IMR-90 (cell line): ENCODE measurements around the gene HCN4. TPM values are rescaled to one million over a fixed set of nuclear protein-coding genes. Genes with fewer than 3 reads are reported as not detected.

ENCODE experiments used
- ATAC-seq: fragments of 200-7000 bp; cut with Tn5 transposase; 2 replicates; pipeline ENCODE4 v1.9.1; 2020; ENCODE audit warnings: low read depth, mild to moderate bottlenecking, moderate library complexity
- BruUV-seq: library from RNA; stranded (reverse); fragments of 400-500 nt; replicated peaks from 2 replicates; lab custom pipeline; 2021; lab: Mats Ljungman, UMichigan
- CTCF ChIA-PET: fragments of 300-600 bp; formaldehyde crosslinking; extraction: SDS; loops from one replicate; lab custom pipeline; 2021; ENCODE audit warnings: antibody characterized with exemption; lab: Yijun Ruan, JAX
- POLR2A ChIA-PET: fragments of 300-600 bp; sonication (Branson Sonifier 250); formaldehyde crosslinking; loops from one replicate; lab custom pipeline; 2022; ENCODE audit warnings: antibody characterized with exemption; ENCODE audit not compliant: unreplicated experiment; lab: Charles Lee
- DNase-seq: peaks from one replicate; pipeline ENCODE4 v3.0.0; 2013
- H2AFZ ChIP-seq: replicated peaks from 2 replicates; pipeline ENCODE3; 2013; ENCODE audit warnings: low read length, mild to moderate bottlenecking; ENCODE audit not compliant: poor library complexity
- H2AK5ac ChIP-seq: 2 replicates; pipeline ENCODE4 v1.6.1; 2013; ENCODE audit warnings: low read depth, low read length, inconsistent platforms
- H2AK9ac ChIP-seq: replicated peaks from 2 replicates; pipeline ENCODE3; 2013; ENCODE audit warnings: mild to moderate bottlenecking, low read depth, low read length, moderate library complexity; ENCODE audit not compliant: poor library complexity
- H2BK120ac ChIP-seq: 2 replicates; pipeline ENCODE4 v1.6.1; 2013; ENCODE audit warnings: low read depth, low read length, inconsistent platforms
- H2BK15ac ChIP-seq: 3 replicates; pipeline ENCODE4 v1.6.1; 2013; ENCODE audit warnings: low read depth, low read length, inconsistent platforms
- H2BK20ac ChIP-seq: 2 replicates; pipeline ENCODE4 v1.6.1; 2013; ENCODE audit warnings: low read depth, mild to moderate bottlenecking, inconsistent platforms, low read length, moderate library complexity
- H2BK5ac ChIP-seq: 2 replicates; pipeline ENCODE4 v1.6.1; 2013; ENCODE audit warnings: mild to moderate bottlenecking, low read depth, low read length, inconsistent platforms; ENCODE audit not compliant: poor library complexity, severe bottlenecking
- H3K14ac ChIP-seq: replicated peaks from 2 replicates; pipeline ENCODE4 v1.6.1; 2013; ENCODE audit warnings: low read depth, low read length, inconsistent platforms
- H3K18ac ChIP-seq: 2 replicates; pipeline ENCODE4 v1.6.1; 2013; ENCODE audit warnings: low read depth, low read length, control low read depth
- H3K23ac ChIP-seq: 2 replicates; pipeline ENCODE4 v1.6.1; 2013; ENCODE audit warnings: low read depth, low read length, inconsistent platforms
- H3K27ac ChIP-seq: 2 replicates; pipeline ENCODE4 v1.5.1; 2013; ENCODE audit warnings: mild to moderate bottlenecking, control low read depth, low read length; ENCODE audit not compliant: insufficient read depth
- H3K27me3 ChIP-seq: 2 replicates; pipeline ENCODE4 v1.6.1; 2013; ENCODE audit warnings: low read length; ENCODE audit not compliant: control insufficient read depth, insufficient read depth
- H3K36me3 ChIP-seq: 2 replicates; pipeline ENCODE4 v1.6.1; 2013; ENCODE audit warnings: low read length, mixed read lengths; ENCODE audit not compliant: control insufficient read depth, insufficient read depth
- H3K4ac ChIP-seq: 2 replicates; pipeline ENCODE4 v1.6.1; 2013; ENCODE audit warnings: low read depth, low read length, inconsistent platforms
- H3K4me1 ChIP-seq: 2 replicates; pipeline ENCODE4 v1.6.1; 2013; ENCODE audit warnings: low read length, mixed read lengths; ENCODE audit not compliant: control insufficient read depth, insufficient read depth
- H3K4me2 ChIP-seq: 2 replicates; pipeline ENCODE4 v1.6.1; 2013; ENCODE audit warnings: low read depth, mild to moderate bottlenecking, control low read depth, low read length, moderate library complexity
- H3K4me3 ChIP-seq: 2 replicates; pipeline ENCODE4 v1.5.1; 2013; ENCODE audit warnings: low read depth, mild to moderate bottlenecking, control low read depth, low read length, moderate library complexity; ENCODE audit not compliant: insufficient read depth
- H3K56ac ChIP-seq: 2 replicates; pipeline ENCODE4 v1.6.1; 2013; ENCODE audit warnings: low read length, inconsistent platforms; ENCODE audit not compliant: insufficient read depth; ENCODE audit errors: extremely low read depth
- H3K79me1 ChIP-seq, 2 experiments: 2 replicates each; pipeline ENCODE4 v1.6.1; 2013; ENCODE audit warnings: low read length in 2 of 2, inconsistent platforms in 1 of 2, low read depth in 1 of 2
- H3K9ac ChIP-seq: 2 replicates; pipeline ENCODE4 v1.6.1; 2013; ENCODE audit warnings: low read depth, low read length, control low read depth
- H3K9me1 ChIP-seq: 2 replicates; pipeline ENCODE4 v1.6.1; 2013; ENCODE audit warnings: low read length, inconsistent platforms; ENCODE audit not compliant: insufficient read depth
- H3K9me3 ChIP-seq: 2 replicates; pipeline ENCODE4 v1.6.1; 2013; ENCODE audit warnings: low read length; ENCODE audit not compliant: control insufficient read depth, insufficient read depth
- H4K20me1 ChIP-seq: 2 replicates; pipeline ENCODE4 v1.6.1; 2013; ENCODE audit warnings: low read length, inconsistent platforms; ENCODE audit not compliant: insufficient read depth
- H4K5ac ChIP-seq: 2 replicates; pipeline ENCODE4 v1.6.1; 2013; ENCODE audit warnings: mild to moderate bottlenecking, low read depth, low read length, control low read depth
- H4K8ac ChIP-seq, 2 experiments: 2 replicates each; pipeline ENCODE4 v1.6.1; 2013; ENCODE audit warnings: low read depth in 2 of 2, low read length in 2 of 2, control low read depth in 1 of 2, inconsistent platforms in 1 of 2
- H4K91ac ChIP-seq: 2 replicates; pipeline ENCODE4 v1.6.1; 2013; ENCODE audit warnings: low read depth, low read length, inconsistent platforms; ENCODE audit not compliant: insufficient read depth
- FOS ChIP-seq: fragments of 150-350 bp; IDR thresholded peaks from 2 replicates; pipeline ENCODE4 v1.6.1; 2016; ENCODE audit warnings: low read depth, low read length
- MAZ ChIP-seq: IDR thresholded peaks from 2 replicates; pipeline ENCODE4 v1.6.1; 2012; ENCODE audit warnings: low read depth, mild to moderate bottlenecking, low read length, improper control_type of control experiment, moderate library complexity, borderline replicate concordance
- USF2 ChIP-seq: fragments of 150-350 bp; IDR thresholded peaks from 2 replicates; pipeline ENCODE4 v1.6.1; 2017; ENCODE audit warnings: mild to moderate bottlenecking, antibody characterized with exemption, low read length, low read depth
- WGBS, 2 experiments: methylation state at CpG; one replicate each; pipeline versions ENCODE4 v1.1.5 to v1.1.7; 2013; ENCODE audit warnings: missing lambda C conversion rate in 2 of 2; ENCODE audit not compliant: insufficient read length in 1 of 2; ENCODE audit errors: extremely low coverage in 2 of 2; 5-methylcytosine and 5-hydroxymethylcytosine counted together
- dilution Hi-C: fragments of 300-500 bp; cut with HindIII; formaldehyde crosslinking; loops from one replicate; pipeline ENCODE4 v1.14.3; 2018; ENCODE audit warnings: low sequenced_read_pairs; ENCODE audit not compliant: unreplicated experiment
- in situ Hi-C: fragments of 300-500 bp; cut with MboI; formaldehyde crosslinking; loops from 3 replicates; pipeline ENCODE4 v1.14.3; 2019; ENCODE audit warnings: low sequenced_read_pairs, inconsistent platforms, mixed read lengths
- intact Hi-C: fragments of 100-400 bp; cut with micrococcal nuclease; formaldehyde crosslinking; loops from 2 replicates; pipeline ENCODE4 v1.10.0; 2022
- polyA plus RNA-seq, 3 experiments: library from polyadenylated mRNA; depleted of rRNA; stranded (reverse); fragments of >200 nt; gene quantifications; 2 replicates each; pipeline ENCODE4 v1.2.3, GENCODE V29; 2012; ENCODE audit warnings: low replicate concordance in 1 of 3
- total RNA-seq: library from RNA; depleted of rRNA; stranded (reverse); fragments of >200 nt; gene quantifications from 2 replicates; pipeline ENCODE4 v1.2.3, GENCODE V29; 2012

HCN4 gene
- total and polyA plus RNA-seq, 2 of the 4 experiments (the other 2 are of a cell fraction) = not detected

GRCh38 chr15:73323956-73324355, 44.8 kb downstream of the HCN4 start:
- Histone ChIP-seq H4K5ac (no peak overlapping the region), H3K36me3 (no peaks in the 10 kb centered on the region), H3K9me3 (no peaks in the 10 kb centered on the region), H2BK5ac (no peak overlapping the region), H3K56ac (no peak overlapping the region), H3K23ac (no peak overlapping the region), H3K4ac (no peak overlapping the region), H3K9ac (no peak overlapping the region), H3K14ac (no peak overlapping the region), H2AK9ac (no peak overlapping the region), H3K4me2 (no peak overlapping the region), H4K8ac (no peak overlapping the region), H2BK20ac (no peak overlapping the region), H3K27me3 (peaks cover 43% of the 10 kb centered on the region), H2BK120ac (no peak overlapping the region), H3K79me1 (no peaks in the 10 kb centered on the region), H2BK15ac (no peak overlapping the region), H3K4me3 (no peak overlapping the region), H2AK5ac (no peak overlapping the region), H3K27ac (no peak overlapping the region), H3K4me1 (no peaks in the 10 kb centered on the region), H4K91ac (no peak overlapping the region), H2AFZ (no peak overlapping the region), H3K9me1 (no peaks in the 10 kb centered on the region), H4K20me1 (no peaks in the 10 kb centered on the region), H3K18ac (no peak overlapping the region)
- ChIA-PET CTCF (no interaction called here), POLR2A (no interaction called here)
- no peak for DNase-seq
- intact Hi-C loops = no loop called here
- no peak for ATAC-seq
- in situ Hi-C loops = no loop called here
- 90% methylated on average over 13 of the region's 16 CpGs; no CpG with 5 or more reads in 1 of the 2 experiments for WGBS, 2 experiments
- BruUV-seq = no TSS peak
- dilution Hi-C loops = no loop called here
- TF ChIP-seq FOS (no peak), USF2 (no peak), MAZ (no peak)
